ENCODE data around the gene APEH.

DNA sequence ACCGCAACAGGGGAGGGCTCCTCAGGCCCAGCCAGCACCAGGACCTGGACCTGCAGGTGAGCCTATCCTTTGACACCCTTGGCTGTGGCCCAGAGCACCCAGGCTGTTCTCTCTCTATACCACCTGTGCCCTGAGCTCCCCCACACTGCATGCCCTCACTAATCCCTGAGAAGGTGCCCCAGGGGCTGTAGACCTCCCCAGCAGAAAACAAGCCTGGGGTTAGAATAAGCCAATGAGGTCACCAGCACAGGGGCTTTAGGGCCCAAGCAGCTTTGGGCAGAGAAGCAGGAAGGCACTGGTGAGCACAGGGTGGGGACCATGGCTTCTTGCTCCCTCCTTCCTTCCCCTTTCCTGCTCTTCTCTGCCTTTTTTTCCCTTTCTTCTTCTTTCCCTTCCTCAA is 10.3 kb upstream of the APEH start:
- TF ChIP-seq, protein P1, sequence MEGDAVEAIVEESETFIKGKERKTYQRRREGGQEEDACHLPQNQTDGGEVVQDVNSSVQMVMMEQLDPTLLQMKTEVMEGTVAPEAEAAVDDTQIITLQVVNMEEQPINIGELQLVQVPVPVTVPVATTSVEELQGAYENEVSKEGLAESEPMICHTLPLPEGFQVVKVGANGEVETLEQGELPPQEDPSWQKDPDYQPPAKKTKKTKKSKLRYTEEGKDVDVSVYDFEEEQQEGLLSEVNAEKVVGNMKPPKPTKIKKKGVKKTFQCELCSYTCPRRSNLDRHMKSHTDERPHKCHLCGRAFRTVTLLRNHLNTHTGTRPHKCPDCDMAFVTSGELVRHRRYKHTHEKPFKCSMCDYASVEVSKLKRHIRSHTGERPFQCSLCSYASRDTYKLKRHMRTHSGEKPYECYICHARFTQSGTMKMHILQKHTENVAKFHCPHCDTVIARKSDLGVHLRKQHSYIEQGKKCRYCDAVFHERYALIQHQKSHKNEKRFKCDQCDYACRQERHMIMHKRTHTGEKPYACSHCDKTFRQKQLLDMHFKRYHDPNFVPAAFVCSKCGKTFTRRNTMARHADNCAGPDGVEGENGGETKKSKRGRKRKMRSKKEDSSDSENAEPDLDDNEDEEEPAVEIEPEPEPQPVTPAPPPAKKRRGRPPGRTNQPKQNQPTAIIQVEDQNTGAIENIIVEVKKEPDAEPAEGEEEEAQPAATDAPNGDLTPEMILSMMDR (IDR thresholded peaks at IDR 0.05) = no peak
- no peak for TF ChIP-seq POLR2AphosphoS5 (IDR thresholded peaks at IDR 0.05; ENCODE audit: insufficient read depth in 1 of 2, low read depth in 1 of 2)
